ENCODE measurements around the gene EIF1AD.

- TF ChIP-seq CTCF (IDR thresholded peaks at IDR 0.05) (no peak), EZH2 (IDR thresholded peaks at IDR 0.05) (no peak), EZH2phosphoT487 (IDR thresholded peaks at IDR 0.05) (no peak)
These were observed 14.2 kb upstream of the EIF1AD start for GRCh38 chr11:66015936-66016792.
